ENCODE data around the gene ZCCHC14.
"Not testable (repeated sequence)": the region's sequence is repeated elsewhere in the genome, so short reads cannot be mapped to it uniquely, and the experiment has no call there.

The ZCCHC14 gene

DNA sequence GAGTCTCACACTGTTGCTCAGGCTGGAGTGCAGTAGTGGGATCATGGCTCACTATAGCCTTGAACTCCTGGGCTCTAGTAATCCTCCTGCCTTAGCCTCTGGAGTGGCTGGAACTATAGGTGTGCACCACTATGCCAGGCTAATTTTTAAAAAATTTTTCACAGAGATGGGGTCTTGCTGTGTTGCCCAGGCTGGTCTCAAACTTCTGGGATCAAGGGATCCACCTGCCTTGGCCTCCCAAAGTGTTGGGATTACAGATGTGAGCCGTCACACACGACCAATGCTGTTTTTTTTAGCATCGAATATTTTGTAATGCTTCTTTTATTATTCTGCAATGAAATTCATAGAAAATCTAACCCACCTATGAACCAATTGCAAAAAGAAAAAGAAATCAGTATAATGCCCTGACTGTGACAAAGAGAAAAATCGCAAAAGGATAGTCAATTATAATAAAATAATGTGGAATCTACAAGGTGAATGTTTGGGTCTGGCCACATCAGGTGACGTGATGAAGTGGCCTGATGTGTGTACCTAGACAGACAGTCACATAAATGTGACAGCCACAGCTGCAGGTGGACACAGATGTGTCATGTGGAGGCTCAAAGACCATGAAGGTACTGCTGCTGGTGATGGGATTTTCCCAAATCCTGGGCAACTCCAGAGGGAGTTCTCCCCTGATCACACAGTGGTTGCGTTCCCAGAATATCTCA, 33.6 kb upstream of the ZCCHC14 start:
- H3K4me3 ChIP-seq (ENCODE audit: low read depth, low read length) = no peak overlapping the region
- no peak for DNase-seq (ENCODE audit: low read depth)

DNA sequence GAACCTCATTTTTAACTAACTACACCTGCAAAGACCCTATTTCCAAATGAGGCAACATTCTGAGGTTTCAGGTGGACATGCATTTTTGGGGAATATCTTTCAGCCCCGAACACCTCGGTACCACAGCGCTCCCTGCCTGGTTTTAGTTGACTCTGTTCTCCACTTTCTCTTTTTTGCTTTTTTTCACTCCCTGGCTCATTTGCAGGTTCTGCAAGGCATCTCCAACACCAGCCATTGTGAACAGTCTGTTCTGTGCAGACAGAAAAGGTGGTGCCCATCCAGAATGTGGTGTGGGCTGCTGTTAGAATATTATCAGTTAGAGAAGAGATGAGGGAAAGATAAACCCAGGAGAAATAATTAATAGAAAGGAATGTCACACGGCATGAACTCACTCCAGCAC, 32.5 kb upstream of the ZCCHC14 start:
- H3K4me3 ChIP-seq (ENCODE audit: low read depth, low read length) = no peak overlapping the region
- DNase-seq (ENCODE audit: low read depth) = no peak

DNA sequence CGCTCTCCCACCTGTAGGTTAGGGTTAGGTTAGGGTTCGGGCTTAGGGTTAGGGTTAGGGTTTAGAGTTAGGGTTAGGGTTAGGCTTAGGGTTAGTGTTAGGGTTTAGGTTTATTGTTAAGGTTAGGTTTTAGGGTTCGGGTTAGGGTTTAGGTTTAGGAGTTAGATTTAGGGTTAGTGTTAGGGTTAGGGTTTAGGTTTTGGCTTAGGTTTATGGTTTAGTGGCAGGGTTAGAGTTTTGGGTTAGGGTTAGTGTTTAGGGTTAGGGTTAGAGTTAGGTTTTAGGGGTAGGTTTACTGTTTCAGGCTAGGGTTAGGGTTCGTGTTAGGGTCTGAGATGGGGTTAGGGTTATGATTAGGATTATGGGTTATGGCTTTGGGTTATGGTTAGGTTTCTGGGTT, 31.6 kb upstream of the ZCCHC14 start:
- no peak overlapping the region for H3K4me3 ChIP-seq (ENCODE audit: low read depth, low read length)
- DNase-seq (ENCODE audit: low read depth) = no peak

DNA sequence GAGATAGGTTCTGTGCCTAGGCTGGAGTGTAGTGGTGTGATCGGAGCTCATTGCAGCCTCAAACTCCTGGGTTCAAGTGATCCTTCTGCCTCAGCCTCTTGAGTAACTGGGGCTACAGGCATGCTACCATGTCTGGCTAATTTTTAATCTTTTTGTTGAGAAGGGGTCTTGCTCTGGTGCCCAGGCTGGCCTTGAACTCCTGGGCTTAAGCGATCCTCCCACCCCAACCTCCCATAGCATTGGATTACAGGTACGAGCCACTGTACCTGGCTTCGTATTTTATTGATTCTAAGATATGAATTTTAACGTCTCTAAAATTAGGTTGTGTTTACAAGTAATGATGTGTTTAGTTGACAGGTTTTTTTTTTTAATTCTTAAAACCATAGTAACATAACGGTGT, 30.8 kb upstream of the ZCCHC14 start:
- DNase-seq (ENCODE audit: low read depth); H3K4me3 ChIP-seq (ENCODE audit: low read depth, low read length): not testable (repeated sequence)

DNA sequence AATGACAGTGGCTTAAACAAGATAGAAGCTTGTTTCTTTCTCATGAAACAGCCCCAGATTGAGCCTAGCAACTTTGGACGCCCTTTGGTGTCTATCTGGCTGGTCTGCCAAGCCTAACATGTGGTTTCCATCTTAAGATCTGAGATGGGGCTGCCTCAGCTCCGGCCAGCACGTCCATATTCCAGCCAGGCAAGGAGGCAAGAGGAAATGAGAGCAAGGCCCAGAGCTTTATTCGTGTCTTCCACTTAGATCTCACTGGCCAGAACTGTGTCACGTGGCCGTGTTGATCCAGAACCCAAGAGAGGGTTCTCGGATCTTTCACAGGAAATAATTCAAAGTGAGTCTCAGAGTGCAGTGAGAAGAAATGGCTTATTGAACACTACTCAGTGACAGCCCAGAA, 28.9 kb upstream of the ZCCHC14 start:
- H3K4me3 ChIP-seq (ENCODE audit: low read depth, low read length); DNase-seq (ENCODE audit: low read depth): not testable (repeated sequence)

DNA sequence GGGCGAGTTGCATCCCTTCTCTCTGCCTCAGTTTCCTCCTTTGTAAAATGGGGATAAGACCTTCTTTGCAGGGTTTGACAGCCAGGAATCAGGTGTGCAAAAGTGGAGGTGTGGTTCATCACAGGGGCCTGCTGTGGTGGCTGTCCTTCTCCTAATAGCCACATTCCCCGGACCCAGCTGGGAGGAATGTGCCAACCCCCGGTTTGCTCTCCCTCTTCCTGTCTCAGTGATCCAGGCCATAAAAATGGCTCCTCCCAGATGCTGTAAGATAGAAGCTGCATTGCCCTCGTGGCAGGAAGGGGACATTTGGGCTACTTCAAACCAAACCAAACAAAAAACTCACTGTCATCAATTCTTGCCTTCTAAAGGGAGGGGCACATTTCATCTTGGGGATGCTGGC, 26.3 kb upstream of the ZCCHC14 start:
- H3K4me3 ChIP-seq (ENCODE audit: low read depth, low read length); DNase-seq (ENCODE audit: low read depth): not testable (repeated sequence)

DNA sequence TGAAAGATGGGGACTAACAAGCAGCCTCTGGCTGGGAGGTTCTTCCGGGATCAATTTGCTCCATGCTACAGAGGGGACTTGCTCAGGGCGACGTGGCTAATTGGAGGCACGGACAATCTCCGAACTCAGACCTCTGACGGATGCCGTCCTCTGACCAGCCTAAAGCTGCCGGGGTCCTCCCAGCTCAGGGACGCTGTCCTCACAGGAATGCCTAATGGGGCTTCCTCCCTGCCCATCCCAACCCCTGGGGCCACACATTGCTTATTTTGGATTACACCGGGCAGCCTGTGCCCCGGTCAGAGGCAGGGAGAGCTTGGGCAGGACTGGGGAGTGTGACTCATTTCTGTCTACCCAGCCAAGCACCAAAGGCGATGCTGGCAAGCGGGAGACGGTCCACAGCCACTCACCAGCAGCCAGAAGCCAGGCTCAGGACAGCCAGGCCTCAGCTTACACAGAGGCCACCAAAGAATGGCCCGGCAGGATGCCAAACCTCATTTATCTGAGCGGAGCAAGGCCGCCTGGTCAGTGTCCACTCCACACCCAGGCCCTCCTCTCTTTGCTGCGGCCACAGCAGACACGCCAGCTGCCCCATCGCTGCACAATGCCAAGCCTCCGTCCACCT, 25.7 kb upstream of the ZCCHC14 start:
- H3K4me3 ChIP-seq (ENCODE audit: low read depth, low read length); DNase-seq (ENCODE audit: low read depth): not testable (repeated sequence)

DNA sequence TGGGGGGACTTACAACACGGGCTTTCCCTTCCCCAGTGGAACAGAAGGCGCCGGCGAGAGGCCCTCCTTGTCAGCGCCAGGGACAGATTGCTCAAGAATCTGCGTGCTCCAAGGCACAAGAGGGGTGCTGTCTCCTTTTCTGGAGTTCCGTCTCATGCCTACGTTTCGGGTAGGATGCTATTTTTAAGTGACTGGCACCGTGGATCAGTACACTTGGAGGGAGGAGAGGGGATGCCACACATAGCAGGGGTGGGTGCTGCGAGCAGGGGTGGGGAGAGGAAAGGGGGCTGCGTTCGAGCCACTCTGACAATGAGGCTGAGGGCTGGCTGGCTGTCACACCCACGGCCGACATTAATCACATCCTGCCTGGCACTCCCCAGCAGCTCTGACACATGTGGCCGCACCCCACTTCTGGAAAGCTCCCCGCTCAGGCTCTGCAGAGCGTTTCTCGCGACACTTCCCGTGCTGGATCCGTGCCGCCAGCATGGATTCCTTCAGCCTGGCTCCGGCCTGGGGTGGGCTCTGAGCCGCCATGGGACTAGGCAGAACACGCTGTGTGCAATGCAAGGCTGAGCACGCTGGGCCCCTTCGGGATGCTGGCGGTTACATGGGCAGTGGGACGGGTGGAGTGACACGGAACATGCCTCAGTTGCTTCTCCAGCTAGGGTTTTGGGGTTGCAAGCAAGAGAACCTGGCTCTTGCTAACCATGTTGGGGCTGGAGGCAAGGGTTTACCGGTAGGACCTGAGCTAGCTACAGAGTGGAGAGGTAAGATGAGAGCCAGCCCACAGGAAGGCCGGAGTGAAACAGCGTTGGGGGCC, 25.0 kb upstream of the ZCCHC14 start:
- H3K4me3 ChIP-seq (ENCODE audit: low read depth, low read length); DNase-seq (ENCODE audit: low read depth): not testable (repeated sequence)

DNA sequence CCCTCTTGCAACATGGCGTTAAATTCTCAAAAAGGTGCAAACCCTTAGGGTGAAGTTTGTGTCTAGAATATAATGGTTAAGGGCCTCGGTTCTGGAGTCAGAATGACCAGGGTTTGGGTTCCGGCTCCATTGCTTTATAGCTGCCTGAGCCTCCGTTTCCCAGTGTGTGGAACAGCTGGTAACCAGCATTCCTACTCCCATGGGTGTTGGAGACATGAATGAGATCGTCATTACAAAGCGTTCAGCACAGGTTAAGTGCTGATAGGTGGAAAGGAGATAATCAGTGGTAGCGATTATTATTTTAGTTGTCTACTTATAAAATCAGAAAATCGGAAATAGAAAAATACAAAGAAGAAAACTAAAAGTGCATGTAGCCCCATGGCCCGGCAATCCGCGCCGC, 23.5 kb upstream of the ZCCHC14 start:
- DNase-seq (ENCODE audit: low read depth) = no peak
- H3K4me3 ChIP-seq (ENCODE audit: low read depth, low read length) = no peak overlapping the region

DNA sequence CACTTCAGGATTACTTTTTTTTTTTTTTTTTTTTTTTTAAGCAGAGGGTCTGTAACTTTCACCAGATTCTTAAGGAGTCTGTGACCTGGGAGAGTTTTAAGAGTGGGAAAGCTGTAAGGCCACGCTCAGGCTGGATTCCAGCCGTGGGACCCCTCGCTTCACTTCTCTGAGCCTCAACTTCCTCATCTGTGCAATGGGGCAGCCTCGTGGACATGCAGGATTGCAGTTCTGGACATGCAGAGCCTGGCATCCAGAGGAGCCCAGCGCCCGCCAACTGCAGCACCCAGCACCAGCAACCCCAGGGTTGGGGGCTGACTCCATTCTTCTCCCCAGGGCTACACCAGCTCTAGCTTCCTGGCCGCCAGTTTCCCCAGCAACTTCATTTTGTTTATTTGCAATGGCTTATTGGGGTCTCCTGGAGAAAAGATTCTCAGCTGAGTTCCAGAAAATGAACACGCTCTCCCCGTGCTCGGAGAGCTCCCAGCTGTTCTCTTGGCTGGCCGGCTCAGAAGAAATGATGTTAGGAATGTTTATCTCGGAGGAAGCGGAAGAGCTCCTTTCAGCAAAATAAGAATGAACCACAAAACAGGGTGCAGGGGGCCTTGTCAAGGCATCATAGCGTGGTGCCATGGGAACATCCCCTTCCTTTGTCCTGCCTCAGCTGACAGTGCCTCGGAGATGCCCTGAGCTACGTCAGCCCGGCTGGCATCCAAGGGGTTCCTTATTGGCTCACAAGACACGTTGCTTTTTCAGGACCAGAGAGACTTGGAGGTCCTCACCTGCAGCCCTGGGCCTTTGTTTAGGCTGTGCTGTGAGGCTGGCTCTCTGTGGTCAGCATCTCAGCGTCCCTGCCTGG, 22.9 kb upstream of the ZCCHC14 start:
- no peak for DNase-seq (ENCODE audit: low read depth)
- no peak overlapping the region for H3K4me3 ChIP-seq (ENCODE audit: low read depth, low read length)

DNA sequence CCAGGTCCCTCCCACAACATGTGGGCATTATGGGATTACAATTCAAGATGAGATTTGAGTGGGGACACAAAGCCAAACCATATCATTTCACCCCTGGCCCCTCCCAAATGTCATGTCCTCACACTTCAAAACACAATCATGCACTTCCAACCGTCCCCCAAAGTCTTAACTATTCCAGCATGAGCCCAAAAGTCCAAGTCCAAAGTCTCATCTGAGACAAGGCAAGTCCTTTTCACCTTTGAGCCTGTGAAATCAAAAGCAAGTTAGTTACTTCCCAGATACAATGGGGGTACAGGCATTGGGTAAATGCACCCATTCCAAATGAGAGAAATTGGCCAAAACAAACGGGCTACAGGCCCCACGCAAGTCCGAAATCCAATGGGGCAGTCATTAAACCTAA, 17.0 kb upstream of the ZCCHC14 start:
- not testable (repeated sequence) for H3K4me3 ChIP-seq (ENCODE audit: low read depth, low read length); DNase-seq (ENCODE audit: low read depth)

DNA sequence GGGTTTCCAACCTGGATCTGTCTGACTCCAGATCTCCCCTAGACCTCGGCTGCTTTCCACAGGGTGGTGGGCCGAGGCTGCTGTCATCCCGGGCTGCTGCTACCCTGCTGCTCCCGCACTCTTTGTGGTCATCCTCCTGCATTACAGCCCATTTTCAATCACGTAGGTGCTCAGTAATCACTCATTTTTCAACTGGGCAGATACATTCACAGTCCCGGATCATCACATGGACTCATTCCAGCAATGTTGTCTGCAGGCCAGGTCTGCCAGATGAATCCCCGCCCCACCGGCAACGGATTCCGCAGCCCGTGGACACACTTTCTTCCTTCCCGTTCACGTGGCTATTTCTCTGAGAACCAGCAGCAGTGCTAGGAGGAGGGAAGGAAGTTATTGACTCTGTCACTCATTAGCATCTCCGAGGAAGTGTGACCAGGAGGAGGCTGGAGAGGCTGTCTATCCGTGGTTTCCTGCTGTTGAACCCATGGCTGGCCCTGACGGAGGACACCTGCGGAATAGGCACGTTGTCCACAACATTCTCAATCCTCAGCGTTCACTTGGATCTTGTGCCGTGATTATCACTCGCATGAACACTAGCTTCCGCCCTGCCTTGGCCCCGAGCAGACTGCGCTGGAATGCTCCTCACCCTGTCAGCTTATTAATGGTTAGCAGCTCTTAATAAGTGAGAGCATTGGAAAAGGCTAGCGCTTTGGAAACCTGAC, 14.7 kb upstream of the ZCCHC14 start:
- H3K4me3 ChIP-seq (ENCODE audit: low read depth, low read length) = no peak overlapping the region
- no peak for DNase-seq (ENCODE audit: low read depth)

DNA sequence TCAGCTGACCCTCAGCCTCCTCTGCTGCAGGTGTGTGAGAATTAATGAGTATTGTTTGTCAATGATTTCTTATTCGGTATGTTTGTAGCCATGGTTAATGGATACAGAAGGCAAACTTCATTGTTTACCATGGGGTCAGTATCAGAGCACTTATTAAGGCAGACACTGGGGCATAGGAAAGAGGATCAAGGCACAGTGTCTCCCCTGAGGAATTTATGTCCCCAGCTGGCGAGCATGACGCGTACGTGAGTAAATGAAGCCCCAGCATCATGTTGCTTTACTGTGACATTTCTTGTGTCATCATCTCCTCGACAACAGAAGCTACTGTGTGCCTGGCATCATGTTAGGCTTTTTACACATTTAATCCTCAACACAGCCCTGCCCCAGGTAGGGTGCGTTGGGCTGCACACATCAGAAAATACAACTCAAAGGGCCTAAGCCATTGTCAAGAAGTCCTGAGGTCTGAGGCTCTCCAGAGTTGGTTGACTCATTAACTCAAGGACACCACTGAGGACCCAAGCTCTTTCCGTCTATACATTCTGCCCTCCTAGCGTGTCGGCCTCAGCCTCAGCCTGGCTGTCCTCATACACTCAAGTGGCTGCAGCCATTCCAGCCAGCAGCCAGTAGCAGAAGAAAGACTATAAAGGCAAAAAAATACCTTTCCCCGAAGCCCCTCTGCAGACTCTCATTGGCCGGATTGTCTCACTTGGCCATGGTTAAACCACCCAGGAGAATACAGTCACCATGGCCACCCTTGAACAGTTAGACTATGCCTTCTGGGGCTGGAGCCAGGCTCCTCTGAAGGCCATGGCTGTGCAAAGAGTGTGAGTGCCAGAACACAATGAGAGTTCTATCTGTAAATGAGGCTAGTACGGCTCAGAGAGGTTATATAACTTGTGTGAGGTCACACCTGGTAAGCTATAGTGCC, 13.9 kb upstream of the ZCCHC14 start:
- H3K4me3 ChIP-seq (ENCODE audit: low read depth, low read length) = no peak overlapping the region
- no peak for DNase-seq (ENCODE audit: low read depth)

DNA sequence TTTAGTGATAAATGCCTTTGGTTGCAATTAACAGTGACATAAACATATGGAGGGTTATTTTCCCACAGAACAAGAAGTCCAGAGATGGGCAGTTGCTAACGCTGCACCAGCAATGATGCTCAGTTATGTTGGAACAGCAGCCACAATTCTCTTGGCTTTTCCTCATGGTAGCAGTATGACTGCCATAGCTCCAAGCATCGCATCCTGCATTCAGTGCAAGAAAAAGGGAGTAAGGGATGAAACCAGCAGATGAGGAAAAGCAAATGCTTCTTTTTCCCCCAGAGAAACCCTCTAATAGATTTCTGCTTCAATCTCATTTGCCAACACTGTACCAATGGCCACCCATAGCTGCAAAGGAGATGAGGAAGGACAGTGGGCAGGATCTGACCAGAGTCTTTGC, 13.0 kb upstream of the ZCCHC14 start:
- no peak overlapping the region for H3K4me3 ChIP-seq (ENCODE audit: low read depth, low read length)
- DNase-seq (ENCODE audit: low read depth) = no peak

DNA sequence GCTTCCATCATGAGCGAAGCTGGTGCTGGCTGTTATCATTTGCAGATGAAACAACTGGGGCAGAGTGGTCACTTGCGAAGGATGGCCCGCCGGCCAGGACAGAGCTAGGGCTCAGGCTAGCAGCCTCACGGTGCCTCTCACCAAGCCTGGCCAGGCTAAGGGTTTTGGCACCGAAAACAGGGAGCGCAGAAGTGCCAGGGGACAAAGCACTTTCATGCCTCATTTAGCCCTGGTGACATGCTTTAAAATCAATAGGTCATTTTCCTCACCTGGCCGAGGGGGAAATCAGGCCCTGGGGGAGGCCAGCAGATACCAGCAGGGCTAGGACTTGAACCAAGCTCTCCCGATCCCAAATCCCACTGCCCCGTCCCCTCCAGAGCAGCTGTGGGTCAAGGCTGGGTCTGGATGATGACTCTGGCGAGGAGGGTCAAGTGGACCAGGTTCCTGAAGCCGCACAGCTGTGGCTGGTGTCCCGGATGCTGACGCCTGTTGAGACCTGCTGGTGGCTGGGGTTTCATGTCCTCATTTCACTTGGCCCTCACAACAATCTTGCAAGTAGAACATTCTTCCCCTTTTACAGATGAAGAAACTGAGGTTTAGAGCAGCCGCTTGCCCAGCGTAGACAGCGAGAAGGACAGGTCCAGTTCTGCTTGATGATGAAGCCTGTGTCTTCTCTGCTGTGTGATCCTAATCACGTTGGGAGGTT, 10.6 kb upstream of the ZCCHC14 start:
- not testable (repeated sequence) for H3K4me3 ChIP-seq (ENCODE audit: low read depth, low read length); DNase-seq (ENCODE audit: low read depth)

DNA sequence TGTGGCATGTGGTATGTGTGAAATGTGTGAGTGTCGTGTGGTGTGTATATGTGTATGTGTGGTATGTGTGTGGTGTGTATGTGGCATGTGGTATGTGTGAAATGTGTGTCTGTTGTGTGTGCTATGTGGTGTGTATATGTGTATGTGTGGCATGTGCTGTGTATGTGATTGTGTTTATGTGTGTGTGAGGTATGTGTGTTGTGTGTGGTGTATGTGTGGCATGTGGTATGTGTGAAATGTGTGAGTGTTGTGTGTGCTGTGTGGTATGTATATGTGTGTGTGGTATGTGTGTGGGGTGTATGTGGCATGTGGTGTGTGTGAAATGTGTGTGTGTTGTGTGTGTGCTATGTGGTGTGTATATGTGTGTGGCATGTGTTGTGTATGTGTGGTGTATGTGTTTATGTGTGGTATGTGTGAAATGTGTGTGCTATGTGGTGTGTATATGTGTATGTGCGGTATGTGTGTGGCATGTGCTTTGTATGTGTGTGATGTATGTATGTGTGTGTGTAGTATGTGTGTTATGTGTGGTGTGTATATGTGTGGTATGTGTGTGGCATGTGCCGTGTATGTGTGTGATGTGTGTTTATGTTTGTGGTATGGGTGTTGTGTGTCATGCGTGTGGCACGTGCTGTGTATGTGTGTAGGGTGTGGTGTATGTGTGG, 9.6 kb upstream of the ZCCHC14 start:
- DNase-seq (ENCODE audit: low read depth) = no peak
- no peak overlapping the region for H3K4me3 ChIP-seq (ENCODE audit: low read depth, low read length)

DNA sequence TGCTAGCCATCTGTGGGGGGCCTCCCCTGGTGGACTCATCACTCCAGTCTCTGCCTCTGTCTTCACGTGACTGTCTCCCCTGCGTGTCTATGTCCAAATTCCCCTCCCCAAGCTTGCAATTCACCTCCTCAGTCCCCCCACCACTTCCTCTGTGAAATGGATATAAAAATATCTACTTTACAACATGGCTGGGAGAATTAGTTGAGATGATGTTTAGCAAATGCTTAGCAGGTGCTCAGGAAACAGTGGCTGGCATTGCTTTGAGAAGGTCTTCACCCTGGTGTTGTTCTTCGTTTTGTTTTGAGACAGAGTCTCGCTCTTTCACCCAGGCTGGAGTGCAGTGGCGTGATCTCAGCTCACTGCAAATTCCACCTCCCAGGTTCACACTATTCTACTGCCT, 8.3 kb upstream of the ZCCHC14 start:
- no peak for DNase-seq (ENCODE audit: low read depth)
- H3K4me3 ChIP-seq (ENCODE audit: low read depth, low read length) = no peak overlapping the region

Data from skeletal muscle cell (primary cell).